Measurements from ENCODE around the gene FUNDC1.

Gene FUNDC1

DNA sequence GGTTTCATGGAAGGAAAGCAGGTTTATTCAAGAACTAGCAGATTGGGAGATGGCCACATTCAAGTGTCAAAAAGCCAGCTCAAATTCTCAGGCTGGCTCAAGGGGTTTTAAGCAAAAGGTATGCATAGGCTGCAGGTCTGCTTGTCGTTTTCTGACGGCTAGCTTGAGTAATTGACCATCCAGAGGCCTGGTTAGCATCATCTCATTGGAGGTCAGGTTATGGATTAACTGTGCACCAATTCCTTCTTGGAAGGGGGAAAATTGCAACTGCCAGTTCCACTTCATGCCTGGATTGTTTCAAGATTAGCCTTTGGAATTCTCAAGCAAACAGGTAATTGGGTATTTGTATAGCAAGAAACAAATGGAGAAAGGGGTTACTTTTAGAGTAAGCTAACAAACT lies 62.1 kb downstream of the FUNDC1 start:
- DNase-seq (ENCODE audit: low read depth), result no peak

GRCh38 chrX:44474410-44474809 lies 68.2 kb downstream of the FUNDC1 start:
- no peak for DNase-seq (ENCODE audit: low read depth)
